Endodermal cell (in vitro differentiated cells): ENCODE results near the gene CAMK2D. TPM values are rescaled to one million over a fixed set of nuclear protein-coding genes. Genes with fewer than 3 reads are reported as not detected.
A peak's percentile ranks its signal among the peaks of the same experiment; 100 is the strongest.

Experiments used
- DNase-seq: peaks from one replicate; pipeline ENCODE4 v3.0.0-alpha.2; 2017
- H3K27ac ChIP-seq: 2 replicates; pipeline ENCODE4 v1.5.1; 2013; ENCODE audit warnings: mild to moderate bottlenecking, low read depth, low read length, moderate library complexity
- H3K27me3 ChIP-seq: 2 replicates; pipeline ENCODE4 v1.6.1; 2013; ENCODE audit warnings: mild to moderate bottlenecking, low read length, moderate library complexity; ENCODE audit not compliant: insufficient read depth, control insufficient read depth, poor library complexity, severe bottlenecking
- H3K36me3 ChIP-seq: 2 replicates; pipeline ENCODE4 v1.7.0; 2013; ENCODE audit warnings: mild to moderate bottlenecking, low read length, moderate library complexity; ENCODE audit not compliant: control insufficient read depth, insufficient read depth
- H3K4me1 ChIP-seq: one replicate; pipeline ENCODE4 v1.7.0; 2013; ENCODE audit warnings: low read length; ENCODE audit not compliant: control insufficient read depth, insufficient read depth
- H3K4me3 ChIP-seq: 2 replicates; pipeline ENCODE4 v1.5.1; 2013; ENCODE audit warnings: mild to moderate bottlenecking, low read length, moderate library complexity
- H3K9ac ChIP-seq: 2 replicates; pipeline ENCODE4 v1.6.1; 2013; ENCODE audit warnings: mild to moderate bottlenecking, low read length, moderate library complexity; ENCODE audit not compliant: poor library complexity, severe bottlenecking; ENCODE audit errors: extremely low read depth
- H3K9me3 ChIP-seq: 2 replicates; pipeline ENCODE4 v1.6.1; 2013; ENCODE audit warnings: mild to moderate bottlenecking, low read length, moderate library complexity; ENCODE audit not compliant: control insufficient read depth
- H3K27ac Mint-ChIP-seq: 2 replicates; pipeline ENCODE4 v1.8.0; 2020; ENCODE audit warnings: mixed read lengths
- H3K27me3 Mint-ChIP-seq: 2 replicates; pipeline ENCODE4 v1.8.0; 2021; ENCODE audit warnings: mild to moderate bottlenecking, mixed read lengths; ENCODE audit not compliant: insufficient read depth
- H3K36me3 Mint-ChIP-seq: 2 replicates; pipeline ENCODE4 v1.8.0; 2020; ENCODE audit warnings: low read depth, mixed read lengths
- H3K4me1 Mint-ChIP-seq: 2 replicates; pipeline ENCODE4 v1.8.0; 2020; ENCODE audit warnings: mixed read lengths
- H3K4me3 Mint-ChIP-seq: 2 replicates; pipeline ENCODE4 v1.8.0; 2020; ENCODE audit warnings: mild to moderate bottlenecking, moderate library complexity, mixed read lengths
- H3K9me3 Mint-ChIP-seq: 2 replicates; pipeline ENCODE4 v1.8.0; 2020; ENCODE audit warnings: mild to moderate bottlenecking, mixed read lengths
- WGBS, 2 experiments: methylation state at CpG; one replicate each; pipeline versions ENCODE4 v1.1.5 to v1.1.7; 2013; ENCODE audit warnings: missing lambda C conversion rate in 2 of 2, mixed read lengths in 1 of 2; ENCODE audit not compliant: insufficient coverage in 1 of 2, insufficient read length in 1 of 2; 5-methylcytosine and 5-hydroxymethylcytosine counted together
- total RNA-seq, 2 donors: library from RNA; stranded (reverse); fragmentation: NEBNext Ultra II Directional in 1 of 2; extraction: Animal tissue kit (Norgen Biotek cat#: 25700) in 1 of 2; gene quantifications; 2 replicates in 1 of 2; 3 replicates in 1 of 2; pipeline ENCODE4 v1.2.1, GENCODE V29; 2021
- TF ChIP-seq, protein P1 (sequence below): fragments of 200-600 bp; sonication (generic); conservative IDR thresholded peaks from 2 replicates; pipeline ENCODE4 v1.5.0; 2021; ENCODE audit warnings: antibody characterized with exemption, mild to moderate bottlenecking

Gene CAMK2D
- total RNA-seq, 2 donors from 2014 or later: 91.1 to 120 TPM

- Histone ChIP-seq H3K4me3 (peak overlapping the region; percentile 26), H3K9ac (no peak overlapping the region), H3K36me3 (peaks cover 47% of the 10 kb centered on the region), H3K9me3 (peaks cover 33% of the 10 kb centered on the region), H3K4me1 (peaks cover 5% of the 10 kb centered on the region), H3K27ac (no peak overlapping the region), H3K27me3 (no peaks in the 10 kb centered on the region)
- no peak for DNase-seq
- Mint-ChIP-seq H3K36me3 (peaks cover 49% of the 10 kb centered on the region), H3K27ac (no peak overlapping the region), H3K9me3 (peaks cover 22% of the 10 kb centered on the region), H3K4me3 (no peak overlapping the region), H3K27me3 (no peaks in the 10 kb centered on the region), H3K4me1 (peaks cover 2% of the 10 kb centered on the region)
- WGBS, 2 experiments: 95 to 100% methylated on average over 1 to 2 of the region's 2 CpGs
- TF ChIP-seq, protein P1, sequence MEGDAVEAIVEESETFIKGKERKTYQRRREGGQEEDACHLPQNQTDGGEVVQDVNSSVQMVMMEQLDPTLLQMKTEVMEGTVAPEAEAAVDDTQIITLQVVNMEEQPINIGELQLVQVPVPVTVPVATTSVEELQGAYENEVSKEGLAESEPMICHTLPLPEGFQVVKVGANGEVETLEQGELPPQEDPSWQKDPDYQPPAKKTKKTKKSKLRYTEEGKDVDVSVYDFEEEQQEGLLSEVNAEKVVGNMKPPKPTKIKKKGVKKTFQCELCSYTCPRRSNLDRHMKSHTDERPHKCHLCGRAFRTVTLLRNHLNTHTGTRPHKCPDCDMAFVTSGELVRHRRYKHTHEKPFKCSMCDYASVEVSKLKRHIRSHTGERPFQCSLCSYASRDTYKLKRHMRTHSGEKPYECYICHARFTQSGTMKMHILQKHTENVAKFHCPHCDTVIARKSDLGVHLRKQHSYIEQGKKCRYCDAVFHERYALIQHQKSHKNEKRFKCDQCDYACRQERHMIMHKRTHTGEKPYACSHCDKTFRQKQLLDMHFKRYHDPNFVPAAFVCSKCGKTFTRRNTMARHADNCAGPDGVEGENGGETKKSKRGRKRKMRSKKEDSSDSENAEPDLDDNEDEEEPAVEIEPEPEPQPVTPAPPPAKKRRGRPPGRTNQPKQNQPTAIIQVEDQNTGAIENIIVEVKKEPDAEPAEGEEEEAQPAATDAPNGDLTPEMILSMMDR: no peak
Observed at GRCh38 chr4:113476800-113477199, 284.7 kb downstream of the CAMK2D start.

DNA sequence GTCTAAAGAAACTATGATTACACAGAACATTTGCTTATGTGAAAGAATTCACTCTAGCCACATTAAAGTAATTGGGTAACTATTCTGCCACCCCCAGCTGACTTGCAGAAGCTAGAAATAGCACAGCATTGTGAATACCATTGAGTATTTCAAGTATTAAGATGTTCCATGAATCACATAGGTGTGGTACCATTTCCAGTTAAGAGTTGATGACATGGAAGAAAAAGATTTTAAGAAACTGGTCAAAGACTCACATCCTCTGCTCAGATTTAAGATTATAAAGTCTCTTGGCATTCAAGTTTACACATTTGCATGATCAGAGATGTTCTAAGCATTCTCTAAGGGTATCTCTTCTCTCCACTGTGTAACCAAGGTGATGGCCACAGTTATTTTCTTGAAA is 287.5 kb downstream of the CAMK2D start:
- H3K27ac Mint-ChIP-seq: no peak overlapping the region
- H3K9me3 Mint-ChIP-seq: peaks cover 22% of the 10 kb centered on the region
- Histone ChIP-seq H3K9me3 (peaks cover 30% of the 10 kb centered on the region), H3K27me3 (no peaks in the 10 kb centered on the region), H3K36me3 (peaks cover 37% of the 10 kb centered on the region), H3K4me3 (no peak overlapping the region), H3K4me1 (peaks cover 7% of the 10 kb centered on the region), H3K27ac (no peak overlapping the region), H3K9ac (no peak overlapping the region)
- H3K4me1 Mint-ChIP-seq: peaks cover 17% of the 10 kb centered on the region
- no peak for DNase-seq
- H3K27me3 Mint-ChIP-seq: no peaks in the 10 kb centered on the region
- TF ChIP-seq, protein P1: no peak
- no peak overlapping the region for H3K4me3 Mint-ChIP-seq
- peaks cover 52% of the 10 kb centered on the region for H3K36me3 Mint-ChIP-seq

GRCh38 chr4:113472864-113473263 is 288.7 kb downstream of the CAMK2D start:
- Mint-ChIP-seq H3K36me3 (peaks cover 41% of the 10 kb centered on the region), H3K4me1 (peaks cover 29% of the 10 kb centered on the region), H3K27ac (no peak overlapping the region), H3K4me3 (no peak overlapping the region), H3K27me3 (no peaks in the 10 kb centered on the region), H3K9me3 (peaks cover 15% of the 10 kb centered on the region)
- peaks cover 19% of the 10 kb centered on the region for H3K9me3 ChIP-seq
- peaks cover 26% of the 10 kb centered on the region for H3K36me3 ChIP-seq
- DNase-seq: no peak
- H3K9ac ChIP-seq: no peak overlapping the region
- no peak overlapping the region for H3K27ac ChIP-seq
- H3K4me1 ChIP-seq: peaks cover 10% of the 10 kb centered on the region
- no peaks in the 10 kb centered on the region for H3K27me3 ChIP-seq
- TF ChIP-seq, protein P1: no peak
- WGBS, 2 experiments: 93% methylated on average over 1 of the region's 1 CpG; no CpG with 5 or more reads in 1 of the 2 experiments
- H3K4me3 ChIP-seq: no peak overlapping the region
